DMS114 treated with DMSO at 0.1 percent for 48 hours (cell line): ENCODE measurements around the gene WNK1.
A peak's percentile ranks its signal among the peaks of the same experiment; 100 is the strongest.
"Not testable (repeated sequence)": the region's sequence is repeated elsewhere in the genome, so short reads cannot be mapped to it uniquely, and the experiment has no call there.

Experiments
- DNase-seq: peaks from one replicate; lab custom pipeline; 2025; ENCODE audit not compliant: unreplicated experiment; lab: John Stamatoyannopoulos, UW

WNK1 gene

GRCh38 chr12:751999-752694 is at the start of gene WNK1:
TSS of gene WNK1 (plus strand) at chr12:752579. CDS start at chr12:753566, 987 bp downstream.
- DNase-seq: peak; percentile 99

- no peak for DNase-seq
These were observed 47.7 kb upstream of the WNK1 start for GRCh38 chr12:704516-705242.

- not testable (repeated sequence) for DNase-seq
These were observed 44.3 kb upstream of the WNK1 start for GRCh38 chr12:708084-708483.

GRCh38 chr12:709455-710020 is 42.8 kb upstream of the WNK1 start:
- no peak for DNase-seq

- no peak for DNase-seq
These were observed 40.1 kb upstream of the WNK1 start for GRCh38 chr12:712172-712863.

GRCh38 chr12:713281-713875 is 39.0 kb upstream of the WNK1 start:
- no peak for DNase-seq

- DNase-seq: no peak
These were observed 35.9 kb upstream of the WNK1 start for GRCh38 chr12:716506-716905.

- DNase-seq: no peak
These were observed 33.6 kb upstream of the WNK1 start for GRCh38 chr12:718756-719102.

- DNase-seq: no peak
These were observed 32.0 kb upstream of the WNK1 start for GRCh38 chr12:720231-720941.

GRCh38 chr12:724194-724855 is 28.1 kb upstream of the WNK1 start:
- DNase-seq: no peak

- no peak for DNase-seq
These were observed 27.3 kb upstream of the WNK1 start for GRCh38 chr12:725076-725475.

GRCh38 chr12:726281-727140 is 25.9 kb upstream of the WNK1 start:
- no peak for DNase-seq

- DNase-seq: no peak
These were observed 25.1 kb upstream of the WNK1 start for GRCh38 chr12:727321-727720.

GRCh38 chr12:728781-729180 is 23.6 kb upstream of the WNK1 start:
- DNase-seq: no peak

- no peak for DNase-seq
These were observed 23.2 kb upstream of the WNK1 start for GRCh38 chr12:729221-729620.

GRCh38 chr12:730550-730949 is 21.8 kb upstream of the WNK1 start:
- no peak for DNase-seq

GRCh38 chr12:737122-737739 is 15.1 kb upstream of the WNK1 start:
- no peak for DNase-seq

GRCh38 chr12:738712-739111 is 13.7 kb upstream of the WNK1 start:
- DNase-seq: no peak

GRCh38 chr12:739349-739748 is 13.0 kb upstream of the WNK1 start:
- DNase-seq: no peak
